ENCODE measurements around the gene SMIM13. TPM values are rescaled to one million over a fixed set of nuclear protein-coding genes. Genes with fewer than 3 reads are reported as not detected.

Gene SMIM13
- total RNA-seq, 2 donors from 2014 or later, result 12.2 TPM

DNA sequence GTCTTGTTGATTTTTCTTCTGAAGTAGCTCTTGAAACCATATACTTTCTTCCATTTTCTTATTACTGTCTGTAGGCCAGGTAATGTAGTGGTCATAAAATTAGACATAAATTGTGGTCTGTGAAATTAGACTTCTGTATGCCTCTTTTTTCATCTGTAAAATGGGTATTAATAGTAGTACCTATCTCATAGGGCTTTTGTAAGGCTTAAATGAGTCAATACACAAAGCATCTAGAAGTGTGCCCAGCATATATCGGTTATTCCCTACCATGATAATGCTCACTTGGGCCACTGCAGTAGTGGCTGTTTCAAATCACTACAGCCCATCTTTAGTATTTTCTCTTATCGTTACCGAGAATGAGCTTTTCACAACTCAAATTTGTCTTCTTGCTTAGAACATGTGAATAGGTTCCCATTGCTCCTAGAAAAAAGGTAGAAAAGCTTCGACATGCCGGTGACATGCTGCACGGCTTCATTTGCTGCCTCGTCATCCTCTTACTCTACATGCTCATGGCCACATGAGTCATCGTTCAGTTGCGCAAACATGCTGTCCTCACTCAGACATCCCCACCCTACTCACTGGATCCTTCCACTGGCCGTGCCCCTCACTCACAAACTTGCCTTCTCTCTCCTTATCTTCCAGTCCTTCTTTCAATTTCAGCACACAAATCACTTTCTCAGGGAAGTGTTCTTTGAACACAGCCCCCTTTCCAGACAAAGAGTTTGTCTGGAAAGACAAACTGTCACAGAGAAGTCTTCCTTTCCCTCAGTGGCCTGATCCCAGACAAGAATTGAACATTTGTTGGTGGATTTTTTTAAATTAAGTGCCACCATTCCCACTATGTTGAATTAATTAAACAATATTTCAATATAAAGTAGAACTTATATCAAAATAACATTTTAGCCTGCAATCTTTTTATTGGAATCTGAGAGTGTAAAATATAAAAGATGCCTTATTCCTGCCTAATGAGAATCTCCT, 50.0 kb downstream of the SMIM13 start:
- no peaks in the 10 kb centered on the region for H3K9me3 ChIP-seq (ENCODE audit: control insufficient read depth, low read length)
- H3K9me3 Mint-ChIP-seq, result no peaks in the 10 kb centered on the region
- no peak overlapping the region for H3K9ac ChIP-seq (ENCODE audit: extremely low read depth, low read length, poor library complexity, severe bottlenecking)
- no peaks in the 10 kb centered on the region for H3K27me3 Mint-ChIP-seq (ENCODE audit: insufficient read depth)
- no peaks in the 10 kb centered on the region for H3K36me3 Mint-ChIP-seq (ENCODE audit: low read depth)
- H3K4me1 Mint-ChIP-seq, result peaks cover 15% of the 10 kb centered on the region
- no peak overlapping the region for H3K4me3 Mint-ChIP-seq
- 88 to 96% methylated on average over 9 to 10 of the region's 10 CpGs for WGBS, 2 experiments (ENCODE audit: insufficient coverage in 1 of 2, insufficient read length in 1 of 2)
- H3K4me1 ChIP-seq (ENCODE audit: control insufficient read depth, insufficient read depth, low read length), result no peaks in the 10 kb centered on the region
- H3K27ac ChIP-seq (ENCODE audit: low read depth, low read length), result no peak overlapping the region
- H3K27ac Mint-ChIP-seq, result no peak overlapping the region
- H3K36me3 ChIP-seq (ENCODE audit: control insufficient read depth, insufficient read depth, low read length), result no peaks in the 10 kb centered on the region
- no peak for TF ChIP-seq CTCF (conservative IDR thresholded peaks at IDR 0.05)
- H3K4me3 ChIP-seq (ENCODE audit: low read length), result no peak overlapping the region
- no peak for DNase-seq
- no peaks in the 10 kb centered on the region for H3K27me3 ChIP-seq (ENCODE audit: control insufficient read depth, insufficient read depth, low read length, poor library complexity, severe bottlenecking)

- Mint-ChIP-seq H3K9me3 (no peaks in the 10 kb centered on the region), H3K36me3 (ENCODE audit: low read depth) (no peaks in the 10 kb centered on the region), H3K27ac (no peak overlapping the region), H3K4me3 (no peak overlapping the region), H3K27me3 (ENCODE audit: insufficient read depth) (no peaks in the 10 kb centered on the region), H3K4me1 (peaks cover 11% of the 10 kb centered on the region)
- no peaks in the 10 kb centered on the region for H3K9me3 ChIP-seq (ENCODE audit: control insufficient read depth, low read length)
- peak; percentile 92 for DNase-seq
- no peak overlapping the region for H3K9ac ChIP-seq (ENCODE audit: extremely low read depth, low read length, poor library complexity, severe bottlenecking)
- H3K4me1 ChIP-seq (ENCODE audit: control insufficient read depth, insufficient read depth, low read length), result no peaks in the 10 kb centered on the region
- H3K27me3 ChIP-seq (ENCODE audit: control insufficient read depth, insufficient read depth, low read length, poor library complexity, severe bottlenecking), result no peaks in the 10 kb centered on the region
- WGBS, 2 experiments (ENCODE audit: insufficient coverage in 1 of 2, insufficient read length in 1 of 2), result 35 to 38% methylated on average over 5 to 6 of the region's 6 CpGs
- H3K27ac ChIP-seq (ENCODE audit: low read depth, low read length), result no peak overlapping the region
- peak; percentile 96 for TF ChIP-seq CTCF (conservative IDR thresholded peaks at IDR 0.05)
- H3K36me3 ChIP-seq (ENCODE audit: control insufficient read depth, insufficient read depth, low read length), result no peaks in the 10 kb centered on the region
- no peak overlapping the region for H3K4me3 ChIP-seq (ENCODE audit: low read length)
Observed at GRCh38 chr6:11144393-11144851, 50.8 kb downstream of the SMIM13 start.

DNA sequence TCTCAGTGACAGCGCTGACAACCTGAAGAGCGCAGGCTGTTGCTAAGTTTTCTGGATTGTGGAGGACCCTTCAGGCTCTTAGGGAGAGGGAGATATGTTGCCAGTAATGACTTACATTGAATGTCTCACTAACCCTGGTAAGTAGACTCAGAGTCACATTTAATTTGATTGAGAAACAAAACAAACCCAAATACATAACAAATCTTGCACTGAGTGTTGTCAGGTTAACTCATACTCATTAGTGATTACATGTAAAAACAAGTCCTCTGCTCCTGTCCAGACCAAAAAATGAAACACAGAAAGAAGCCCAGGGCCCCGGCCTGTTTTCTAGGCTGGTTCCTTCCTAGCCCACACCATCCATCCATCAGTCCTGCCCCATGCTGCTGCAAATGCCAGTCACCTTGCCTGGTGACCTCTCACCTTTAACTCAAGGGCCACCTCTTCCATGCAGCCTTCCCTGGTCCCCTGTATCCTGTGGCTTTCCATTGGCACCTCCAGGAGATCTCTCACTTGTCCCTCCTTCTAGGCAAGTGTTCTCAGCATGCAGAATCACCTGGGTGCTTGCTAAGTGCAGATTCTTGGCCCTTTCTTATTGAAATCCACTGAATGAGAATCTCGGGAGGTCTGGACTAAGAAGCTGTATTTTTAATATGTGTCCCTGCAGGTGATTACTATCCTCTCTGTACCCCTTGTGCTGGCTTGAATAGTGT, 52.6 kb downstream of the SMIM13 start:
- no peaks in the 10 kb centered on the region for H3K27me3 Mint-ChIP-seq (ENCODE audit: insufficient read depth)
- no peaks in the 10 kb centered on the region for H3K9me3 Mint-ChIP-seq
- DNase-seq, result peak; percentile 77
- no peak overlapping the region for H3K4me3 Mint-ChIP-seq
- peaks cover 15% of the 10 kb centered on the region for H3K4me1 Mint-ChIP-seq
- no peak for TF ChIP-seq CTCF (conservative IDR thresholded peaks at IDR 0.05)
- 89 to 100% methylated on average over 3 to 4 of the region's 4 CpGs for WGBS, 2 experiments (ENCODE audit: insufficient coverage in 1 of 2, insufficient read length in 1 of 2)
- no peak overlapping the region for H3K27ac Mint-ChIP-seq
- no peaks in the 10 kb centered on the region for H3K36me3 ChIP-seq (ENCODE audit: control insufficient read depth, insufficient read depth, low read length)
- peaks cover 3% of the 10 kb centered on the region for H3K4me1 ChIP-seq (ENCODE audit: control insufficient read depth, insufficient read depth, low read length)
- no peak overlapping the region for H3K9ac ChIP-seq (ENCODE audit: extremely low read depth, low read length, poor library complexity, severe bottlenecking)
- H3K27me3 ChIP-seq (ENCODE audit: control insufficient read depth, insufficient read depth, low read length, poor library complexity, severe bottlenecking), result no peaks in the 10 kb centered on the region
- H3K4me3 ChIP-seq (ENCODE audit: low read length), result no peak overlapping the region
- no peak overlapping the region for H3K27ac ChIP-seq (ENCODE audit: low read depth, low read length)
- no peaks in the 10 kb centered on the region for H3K9me3 ChIP-seq (ENCODE audit: control insufficient read depth, low read length)
- H3K36me3 Mint-ChIP-seq (ENCODE audit: low read depth), result no peaks in the 10 kb centered on the region
